Neutrophil (primary cell): ENCODE results near the gene NPAS3.

Experiments
- H3K27ac ChIP-seq: fragments of 200-600 bp; sonication (generic); 2 replicates; pipeline ENCODE4 v1.5.1; 2016; ENCODE audit warnings: mild to moderate bottlenecking, moderate library complexity
- H3K27me3 ChIP-seq: fragments of 200-600 bp; sonication (generic); 2 replicates; pipeline ENCODE4 v1.6.0; 2016; ENCODE audit warnings: mild to moderate bottlenecking
- H3K36me3 ChIP-seq: fragments of 200-600 bp; sonication (generic); 2 replicates; pipeline ENCODE4 v1.5.1; 2017
- H3K4me1 ChIP-seq, 2 experiments: fragments of 200-600 bp in 1 of 2; sonication (generic) in 1 of 2; 1 replicate in 1 of 2; 2 replicates in 1 of 2; pipeline versions ENCODE4 v1.5.1 to v1.6.1; 2013 to 2016; ENCODE audit warnings: low read depth in 1 of 2, low read length in 1 of 2, mild to moderate bottlenecking in 1 of 2, moderate library complexity in 1 of 2; ENCODE audit not compliant: control insufficient read depth in 1 of 2, insufficient read depth in 1 of 2
- H3K4me3 ChIP-seq, 2 experiments: fragments of 200-600 bp in 1 of 2; sonication (generic) in 1 of 2; 1 replicate in 1 of 2; 2 replicates in 1 of 2; pipeline ENCODE4 v1.5.1; 2013 to 2016; ENCODE audit warnings: low read depth in 1 of 2, low read length in 1 of 2, mild to moderate bottlenecking in 1 of 2, moderate library complexity in 1 of 2
- H3K9me3 ChIP-seq: fragments of 200-600 bp; sonication (generic); 2 replicates; pipeline ENCODE4 v1.5.1; 2016
- TF ChIP-seq, protein P1 (sequence below): fragments of 200-600 bp; sonication (generic); IDR thresholded peaks from 2 replicates; pipeline ENCODE4 v1.5.1; 2016; ENCODE audit warnings: antibody characterized with exemption

The NPAS3 gene

DNA sequence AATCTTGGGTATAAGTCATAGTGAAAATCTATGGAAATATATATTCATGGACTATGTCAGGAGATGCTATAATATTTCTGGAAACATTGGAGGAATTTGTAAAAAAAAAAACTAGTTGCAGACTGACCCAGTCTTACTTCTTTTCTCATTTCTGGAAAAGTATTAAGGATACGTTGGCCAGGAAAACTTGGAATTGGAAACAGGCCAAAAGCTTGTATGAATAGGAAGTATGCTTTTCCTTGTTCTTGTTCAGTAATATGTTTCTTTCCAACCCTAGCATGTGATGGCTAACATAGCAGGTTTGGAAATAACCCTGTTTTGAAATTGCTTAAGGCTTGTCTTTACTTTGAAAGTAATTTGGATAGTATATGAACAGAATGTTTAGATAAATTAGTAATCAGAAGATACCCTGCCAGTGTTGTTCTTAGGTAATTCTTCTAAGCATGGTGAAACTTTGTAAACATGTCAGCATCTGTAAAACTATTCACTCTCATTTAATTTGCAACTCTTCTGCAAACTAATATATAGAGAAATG is 316.2 kb downstream of the NPAS3 start:
- H3K36me3 ChIP-seq: no peaks in the 10 kb centered on the region
- TF ChIP-seq, protein P1, sequence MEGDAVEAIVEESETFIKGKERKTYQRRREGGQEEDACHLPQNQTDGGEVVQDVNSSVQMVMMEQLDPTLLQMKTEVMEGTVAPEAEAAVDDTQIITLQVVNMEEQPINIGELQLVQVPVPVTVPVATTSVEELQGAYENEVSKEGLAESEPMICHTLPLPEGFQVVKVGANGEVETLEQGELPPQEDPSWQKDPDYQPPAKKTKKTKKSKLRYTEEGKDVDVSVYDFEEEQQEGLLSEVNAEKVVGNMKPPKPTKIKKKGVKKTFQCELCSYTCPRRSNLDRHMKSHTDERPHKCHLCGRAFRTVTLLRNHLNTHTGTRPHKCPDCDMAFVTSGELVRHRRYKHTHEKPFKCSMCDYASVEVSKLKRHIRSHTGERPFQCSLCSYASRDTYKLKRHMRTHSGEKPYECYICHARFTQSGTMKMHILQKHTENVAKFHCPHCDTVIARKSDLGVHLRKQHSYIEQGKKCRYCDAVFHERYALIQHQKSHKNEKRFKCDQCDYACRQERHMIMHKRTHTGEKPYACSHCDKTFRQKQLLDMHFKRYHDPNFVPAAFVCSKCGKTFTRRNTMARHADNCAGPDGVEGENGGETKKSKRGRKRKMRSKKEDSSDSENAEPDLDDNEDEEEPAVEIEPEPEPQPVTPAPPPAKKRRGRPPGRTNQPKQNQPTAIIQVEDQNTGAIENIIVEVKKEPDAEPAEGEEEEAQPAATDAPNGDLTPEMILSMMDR: no peak
- H3K27ac ChIP-seq: no peak overlapping the region
- H3K27me3 ChIP-seq: no peaks in the 10 kb centered on the region
- no peaks in the 10 kb centered on the region for H3K4me1 ChIP-seq
- no peak overlapping the region for H3K4me3 ChIP-seq
- no peaks in the 10 kb centered on the region for H3K9me3 ChIP-seq

DNA sequence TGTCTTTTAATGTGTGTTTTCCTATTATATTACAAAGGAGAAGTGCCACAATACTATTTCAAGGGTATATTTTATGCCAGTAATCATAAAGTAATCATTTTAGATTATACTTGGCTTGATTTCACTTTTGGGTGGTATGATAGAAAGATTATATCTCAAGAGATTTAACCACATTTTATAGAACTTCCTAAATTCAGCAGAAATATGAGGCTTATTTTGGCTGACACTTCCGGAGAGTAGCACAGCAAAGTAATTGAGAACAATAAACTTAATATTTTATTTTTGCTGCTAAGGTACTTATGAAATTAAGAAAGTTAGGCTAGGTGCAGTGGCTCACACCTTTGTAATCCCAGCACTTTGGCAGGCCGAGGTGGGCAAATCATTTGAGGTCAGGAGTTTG is 319.1 kb downstream of the NPAS3 start:
- H3K36me3 ChIP-seq: no peaks in the 10 kb centered on the region
- no peaks in the 10 kb centered on the region for H3K9me3 ChIP-seq
- H3K27me3 ChIP-seq: no peaks in the 10 kb centered on the region
- no peaks in the 10 kb centered on the region for H3K4me1 ChIP-seq
- no peak overlapping the region for H3K4me3 ChIP-seq
- no peak overlapping the region for H3K27ac ChIP-seq
- TF ChIP-seq, protein P1: no peak

DNA sequence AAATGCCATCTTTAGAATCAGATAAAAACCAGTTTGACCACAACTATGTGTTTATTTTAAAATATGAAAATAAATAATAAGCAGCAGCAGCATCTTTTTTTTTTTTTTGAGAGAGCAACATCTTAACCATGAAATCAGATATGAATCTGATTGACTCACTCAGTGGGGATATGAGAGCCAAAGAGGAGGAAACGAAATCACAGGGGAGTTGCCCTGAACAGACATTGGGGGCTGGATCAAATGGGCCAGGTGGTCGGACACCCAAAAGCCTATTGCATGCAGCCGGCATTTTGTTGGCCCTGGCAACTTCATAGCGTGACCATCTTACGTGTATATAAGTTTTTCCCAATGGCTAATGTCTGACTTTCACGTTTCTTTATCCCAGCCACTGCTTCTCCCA is 321.1 kb downstream of the NPAS3 start:
- TF ChIP-seq, protein P1: no peak
- H3K27ac ChIP-seq: no peak overlapping the region
- H3K27me3 ChIP-seq: no peaks in the 10 kb centered on the region
- no peaks in the 10 kb centered on the region for H3K4me1 ChIP-seq
- no peaks in the 10 kb centered on the region for H3K36me3 ChIP-seq
- H3K9me3 ChIP-seq: no peaks in the 10 kb centered on the region
- no peak overlapping the region for H3K4me3 ChIP-seq

DNA sequence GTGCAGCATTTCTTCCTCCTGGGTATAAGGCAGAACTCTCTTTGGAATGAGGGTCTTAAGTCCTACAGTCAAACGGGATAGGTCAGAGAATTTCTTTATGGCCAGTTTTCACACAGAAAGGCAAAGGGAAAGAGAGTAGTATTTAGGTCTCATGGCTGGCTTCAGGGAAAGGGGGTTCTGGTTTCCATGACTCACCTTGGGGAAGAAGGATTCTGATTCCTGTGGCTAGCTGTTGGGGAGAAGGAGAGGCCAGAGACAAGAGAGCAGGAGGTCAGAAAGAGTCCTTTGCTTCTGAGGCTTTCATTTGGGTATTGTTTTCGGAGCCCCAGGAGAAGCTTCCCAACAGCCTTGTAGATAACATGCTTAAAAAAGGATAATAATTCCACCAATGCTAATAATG is 332.5 kb downstream of the NPAS3 start:
- no peaks in the 10 kb centered on the region for H3K4me1 ChIP-seq
- no peak overlapping the region for H3K4me3 ChIP-seq
- H3K36me3 ChIP-seq: no peaks in the 10 kb centered on the region
- H3K9me3 ChIP-seq: no peaks in the 10 kb centered on the region
- no peaks in the 10 kb centered on the region for H3K27me3 ChIP-seq
- TF ChIP-seq, protein P1: no peak
- H3K27ac ChIP-seq: no peak overlapping the region

DNA sequence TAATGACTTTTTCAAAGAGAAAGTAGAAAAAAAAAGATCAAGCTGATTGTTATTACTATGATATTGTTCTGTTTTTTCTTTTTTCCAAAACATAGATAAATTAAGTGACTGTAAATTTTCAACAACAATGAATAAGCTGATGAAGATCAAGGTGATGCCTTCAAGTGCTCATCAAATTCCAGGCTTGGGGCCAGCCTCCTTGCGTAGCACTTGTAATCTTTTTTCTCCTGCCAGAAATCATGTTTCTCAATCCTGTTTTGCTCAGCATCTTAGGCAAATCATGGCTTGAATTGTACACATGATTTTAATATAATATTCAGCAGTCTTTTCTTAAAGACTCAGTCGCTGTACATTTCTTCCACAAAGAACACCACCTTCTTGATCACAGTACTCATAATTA is 333.2 kb downstream of the NPAS3 start:
- TF ChIP-seq, protein P1: no peak
- Histone ChIP-seq H3K27me3 (no peaks in the 10 kb centered on the region), H3K4me3 (no peak overlapping the region)

DNA sequence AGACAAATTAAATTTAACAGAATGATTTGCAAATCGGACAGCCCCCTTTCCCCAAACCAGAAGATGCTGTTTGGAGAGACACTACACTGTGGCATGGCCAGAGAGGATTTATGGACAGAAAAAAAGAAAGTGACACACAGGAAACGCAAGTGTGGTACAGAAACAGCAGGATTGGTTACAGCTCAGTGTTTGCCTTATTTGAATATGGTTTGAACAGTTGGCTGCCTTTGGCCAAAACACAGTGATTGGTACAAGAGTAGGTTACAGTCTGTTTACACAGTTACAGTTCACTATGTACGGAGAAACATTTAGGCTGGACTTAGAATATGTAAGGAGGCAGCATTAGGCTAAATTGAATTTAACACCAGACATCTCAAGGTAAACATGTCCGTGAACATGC is 335.3 kb downstream of the NPAS3 start:
- H3K36me3 ChIP-seq: no peaks in the 10 kb centered on the region
- H3K27me3 ChIP-seq: no peaks in the 10 kb centered on the region
- no peak overlapping the region for H3K4me3 ChIP-seq
- TF ChIP-seq, protein P1: no peak
- no peaks in the 10 kb centered on the region for H3K4me1 ChIP-seq
- H3K9me3 ChIP-seq: no peaks in the 10 kb centered on the region
- no peak overlapping the region for H3K27ac ChIP-seq

More for the DNA sequence above, 333.2 kb downstream of the NPAS3 start:
- Histone ChIP-seq H3K36me3 (no peaks in the 10 kb centered on the region), H3K27ac (no peak overlapping the region), H3K4me1 (no peaks in the 10 kb centered on the region), H3K9me3 (no peaks in the 10 kb centered on the region)
